A673 (cell line): Measurements from ENCODE around the gene FXN. TPM values are rescaled to one million over a fixed set of nuclear protein-coding genes. Genes with fewer than 3 reads are reported as not detected.

Experiments used
- BruUV-seq: library from RNA; stranded (reverse); fragments of 400-500 nt; replicated peaks from 2 replicates; lab custom pipeline; 2021; lab: Mats Ljungman, UMichigan
- CTCF ChIA-PET: fragments of 300-600 bp; sonication (Branson Sonifier 250); formaldehyde crosslinking; loops from one replicate; lab custom pipeline; 2022; ENCODE audit warnings: antibody characterized with exemption; lab: Charles Lee
- POLR2A ChIA-PET: fragments of 300-600 bp; sonication (Branson Sonifier 250); formaldehyde crosslinking; loops from one replicate; lab custom pipeline; 2022; ENCODE audit warnings: antibody characterized with exemption; ENCODE audit not compliant: low non-redundant PET; lab: Charles Lee
- DNase-seq: peaks from one replicate; pipeline ENCODE4 v3.0.0-alpha.2; 2015; ENCODE audit warnings: low spot score
- H3K27ac ChIP-seq: fragments of 200-600 bp; sonication (generic); 2 replicates; pipeline ENCODE4 v1.5.1; 2016; ENCODE audit warnings: mixed run types, low read depth, mild to moderate bottlenecking, mixed read lengths, antibody characterized with exemption, low read length; ENCODE audit not compliant: poor library complexity, severe bottlenecking
- H3K27me3 ChIP-seq: fragments of 200-600 bp; sonication (generic); replicated peaks from 2 replicates; pipeline ENCODE4 v1.6.1; 2017; ENCODE audit warnings: mixed run types, low read depth, mild to moderate bottlenecking, mixed read lengths, antibody characterized with exemption, low read length; ENCODE audit not compliant: insufficient read depth, poor library complexity
- H3K36me3 ChIP-seq: fragments of 200-600 bp; sonication (generic); 2 replicates; pipeline ENCODE4 v1.6.1; 2016; ENCODE audit warnings: mixed run types, mild to moderate bottlenecking, mixed read lengths, antibody characterized with exemption, low read length; ENCODE audit not compliant: insufficient read depth, poor library complexity, severe bottlenecking
- H3K4me1 ChIP-seq: fragments of 200-600 bp; sonication (generic); 2 replicates; pipeline ENCODE4 v1.6.1; 2017; ENCODE audit warnings: mixed run types, mild to moderate bottlenecking, mixed read lengths, antibody characterized with exemption, low read length; ENCODE audit not compliant: insufficient read depth, poor library complexity, severe bottlenecking
- H3K4me3 ChIP-seq: fragments of 200-600 bp; sonication (generic); 2 replicates; pipeline ENCODE4 v1.5.1; 2016; ENCODE audit warnings: low read depth, mixed run types, mild to moderate bottlenecking, mixed read lengths, low read length; ENCODE audit not compliant: poor library complexity, severe bottlenecking
- H3K9me3 ChIP-seq: fragments of 200-600 bp; sonication (generic); 2 replicates; pipeline ENCODE4 v1.6.1; 2016; ENCODE audit warnings: mixed run types, low read depth, mild to moderate bottlenecking, mixed read lengths, antibody characterized with exemption, low read length; ENCODE audit not compliant: poor library complexity, severe bottlenecking
- EZH2 ChIP-seq: fragments of 200-600 bp; sonication (generic); IDR thresholded peaks from 2 replicates; pipeline ENCODE4 v1.6.1; 2017; ENCODE audit warnings: borderline replicate concordance, low read depth, mild to moderate bottlenecking, mixed read lengths, antibody characterized with exemption, low read length; ENCODE audit not compliant: poor library complexity, severe bottlenecking
- intact Hi-C: fragments of 100-400 bp; cut with micrococcal nuclease; formaldehyde crosslinking; loops from one replicate; pipeline ENCODE4 v1.10.0; 2022; ENCODE audit not compliant: unreplicated experiment
- total RNA-seq: library from RNA; stranded (reverse); gene quantifications from 2 replicates; pipeline ENCODE4 v1.2.3, GENCODE V29; 2021
- TF ChIP-seq, protein P1 (sequence below): fragments of 300-800, 200-600 bp; sonication (generic); conservative IDR thresholded peaks from 2 replicates; pipeline ENCODE4 v1.5.1; 2017; ENCODE audit warnings: low read depth, mild to moderate bottlenecking, antibody characterized with exemption, low read length, moderate library complexity, mixed read lengths

FXN gene
- total RNA-seq, 1 experiment from 2014 or later = 20.8 TPM

GRCh38 chr9:68998385-68998784 lies 37.2 kb upstream of the FXN start:
- intact Hi-C loops = no loop called here
- no peak overlapping the region for H3K4me3 ChIP-seq
- no TSS peak for BruUV-seq
- H3K27ac ChIP-seq = no peak overlapping the region
- ChIA-PET POLR2A (no interaction called here), CTCF (no interaction called here)
- TF ChIP-seq EZH2 = no peak
- TF ChIP-seq, protein P1, sequence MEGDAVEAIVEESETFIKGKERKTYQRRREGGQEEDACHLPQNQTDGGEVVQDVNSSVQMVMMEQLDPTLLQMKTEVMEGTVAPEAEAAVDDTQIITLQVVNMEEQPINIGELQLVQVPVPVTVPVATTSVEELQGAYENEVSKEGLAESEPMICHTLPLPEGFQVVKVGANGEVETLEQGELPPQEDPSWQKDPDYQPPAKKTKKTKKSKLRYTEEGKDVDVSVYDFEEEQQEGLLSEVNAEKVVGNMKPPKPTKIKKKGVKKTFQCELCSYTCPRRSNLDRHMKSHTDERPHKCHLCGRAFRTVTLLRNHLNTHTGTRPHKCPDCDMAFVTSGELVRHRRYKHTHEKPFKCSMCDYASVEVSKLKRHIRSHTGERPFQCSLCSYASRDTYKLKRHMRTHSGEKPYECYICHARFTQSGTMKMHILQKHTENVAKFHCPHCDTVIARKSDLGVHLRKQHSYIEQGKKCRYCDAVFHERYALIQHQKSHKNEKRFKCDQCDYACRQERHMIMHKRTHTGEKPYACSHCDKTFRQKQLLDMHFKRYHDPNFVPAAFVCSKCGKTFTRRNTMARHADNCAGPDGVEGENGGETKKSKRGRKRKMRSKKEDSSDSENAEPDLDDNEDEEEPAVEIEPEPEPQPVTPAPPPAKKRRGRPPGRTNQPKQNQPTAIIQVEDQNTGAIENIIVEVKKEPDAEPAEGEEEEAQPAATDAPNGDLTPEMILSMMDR = no peak
- H3K4me1 ChIP-seq = no peaks in the 10 kb centered on the region
- no peak for DNase-seq
- H3K36me3 ChIP-seq = no peaks in the 10 kb centered on the region
- no peaks in the 10 kb centered on the region for H3K9me3 ChIP-seq
- H3K27me3 ChIP-seq = peaks cover 36% of the 10 kb centered on the region

DNA sequence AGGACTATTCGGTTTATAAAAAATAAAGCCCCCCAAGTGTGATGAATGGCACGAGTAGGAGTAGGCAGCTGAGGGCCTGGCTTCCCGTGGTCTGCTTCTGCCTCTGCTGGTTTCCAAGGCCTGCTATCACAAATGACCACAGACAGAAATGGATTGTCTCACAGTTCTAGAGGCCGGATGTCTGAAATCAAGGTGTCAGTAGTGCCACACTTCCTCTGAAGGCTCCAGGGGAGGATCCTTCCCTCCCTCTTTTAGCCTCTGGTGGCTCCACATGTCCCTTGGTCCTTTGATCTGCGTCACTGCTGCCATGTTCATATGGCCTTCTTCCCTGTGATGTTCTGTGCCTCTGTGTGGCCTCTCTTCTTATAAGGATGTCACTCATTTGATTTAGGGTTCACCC lies 36.7 kb upstream of the FXN start:
- no TSS peak for BruUV-seq
- TF ChIP-seq, protein P1 = no peak
- TF ChIP-seq EZH2 = no peak
- Histone ChIP-seq H3K27me3 (peaks cover 40% of the 10 kb centered on the region), H3K9me3 (no peaks in the 10 kb centered on the region), H3K36me3 (no peaks in the 10 kb centered on the region), H3K27ac (no peak overlapping the region), H3K4me3 (no peak overlapping the region), H3K4me1 (no peaks in the 10 kb centered on the region)
- ChIA-PET POLR2A (no interaction called here), CTCF (interaction anchor here (1.1 kb wide), 1 partner anchor 415 kb away, joined by 4 read pairs; no protein-coding TSS in a partner anchor)
- intact Hi-C loops = loop anchor here (1.0 kb wide), 1 partner anchor 415 kb away; no protein-coding TSS in a partner anchor
- no peak for DNase-seq

DNA sequence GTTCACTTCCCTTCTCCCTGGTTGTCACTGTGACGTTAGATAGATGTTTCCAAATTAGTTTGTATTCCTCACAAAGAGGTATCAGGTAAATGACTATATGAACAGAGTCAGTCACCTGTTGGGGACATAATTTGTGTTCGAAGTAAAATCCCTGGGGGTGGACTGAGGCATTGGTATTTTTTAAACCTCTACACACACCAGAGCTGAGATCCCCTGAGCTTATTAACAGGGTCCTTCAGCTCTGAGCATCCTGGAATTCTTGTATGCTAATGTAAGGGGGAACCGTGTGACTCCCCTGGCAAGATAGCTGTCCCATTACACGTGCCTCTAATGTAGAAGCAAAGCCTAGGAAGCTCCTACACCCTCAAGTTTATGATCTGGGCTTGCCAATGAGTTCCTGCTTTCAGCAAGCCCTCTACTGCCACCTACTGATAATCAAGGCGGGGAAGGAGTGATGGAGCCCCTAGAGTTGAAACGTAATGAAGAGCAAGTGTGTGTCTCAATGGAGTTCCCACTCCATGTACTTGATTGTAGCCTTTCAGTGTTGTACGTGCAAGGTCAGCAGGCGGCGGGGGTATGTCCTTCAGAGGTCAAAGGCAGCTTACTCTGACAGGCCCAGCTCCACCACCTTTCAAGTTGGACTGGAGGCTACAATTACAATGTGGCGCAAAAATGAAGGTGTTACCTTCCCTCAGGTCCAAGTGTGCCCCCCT lies 36.0 kb upstream of the FXN start:
- ChIA-PET POLR2A (no interaction called here), CTCF (interaction anchor here (0.6 to 1.1 kb wide), 4 partner anchors 24 to 416 kb away, joined by 3 to 4 read pairs (median 4); no protein-coding TSS in a partner anchor)
- H3K27me3 ChIP-seq = peaks cover 47% of the 10 kb centered on the region
- intact Hi-C loops = loop anchor here (1.0 kb wide), 1 partner anchor 415 kb away; no protein-coding TSS in a partner anchor
- TF ChIP-seq, protein P1 = peak; percentile 82
- no peak for TF ChIP-seq EZH2
- no peak overlapping the region for H3K27ac ChIP-seq
- no peaks in the 10 kb centered on the region for H3K9me3 ChIP-seq
- H3K4me1 ChIP-seq = no peaks in the 10 kb centered on the region
- H3K4me3 ChIP-seq = no peak overlapping the region
- DNase-seq = peak; percentile 78
- BruUV-seq = no TSS peak
- H3K36me3 ChIP-seq = no peaks in the 10 kb centered on the region
